ENCODE measurements around the gene SORCS1.

Gene SORCS1

DNA sequence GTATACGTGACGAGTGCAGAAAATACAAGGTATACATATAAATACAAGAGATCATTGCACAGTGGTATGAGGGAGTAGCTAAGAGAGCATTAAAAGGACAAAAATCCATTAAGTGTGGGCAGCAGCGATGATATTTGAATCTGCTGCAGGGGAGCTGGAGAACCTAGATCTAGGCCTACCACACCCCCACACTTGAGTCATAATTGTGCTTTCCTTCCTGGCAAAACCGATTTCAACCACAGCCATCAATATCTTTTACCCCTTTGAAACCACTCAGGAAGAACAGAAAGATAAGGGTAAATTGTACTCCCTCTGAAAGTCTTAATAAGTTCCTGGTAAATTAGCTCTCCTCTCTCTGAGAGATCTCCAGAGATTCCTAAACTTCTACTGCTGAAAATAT, 345.0 kb downstream of the SORCS1 start:
- no peaks in the 10 kb centered on the region for H3K9me3 ChIP-seq (ENCODE audit: control insufficient read depth, low read depth, low read length)
- H3K9ac ChIP-seq (ENCODE audit: low read length), result no peak overlapping the region
- no peaks in the 10 kb centered on the region for H3K27me3 ChIP-seq (ENCODE audit: control insufficient read depth, insufficient read depth, low read length)
- no peaks in the 10 kb centered on the region for H3K36me3 ChIP-seq (ENCODE audit: control insufficient read depth, low read depth, low read length)
- H3K4me1 ChIP-seq (ENCODE audit: control insufficient read depth, low read depth, low read length), result peaks cover 5% of the 10 kb centered on the region
- no peak overlapping the region for H3K27ac ChIP-seq (ENCODE audit: low read length)
- no peak overlapping the region for H3K4me3 ChIP-seq (ENCODE audit: low read length)

DNA sequence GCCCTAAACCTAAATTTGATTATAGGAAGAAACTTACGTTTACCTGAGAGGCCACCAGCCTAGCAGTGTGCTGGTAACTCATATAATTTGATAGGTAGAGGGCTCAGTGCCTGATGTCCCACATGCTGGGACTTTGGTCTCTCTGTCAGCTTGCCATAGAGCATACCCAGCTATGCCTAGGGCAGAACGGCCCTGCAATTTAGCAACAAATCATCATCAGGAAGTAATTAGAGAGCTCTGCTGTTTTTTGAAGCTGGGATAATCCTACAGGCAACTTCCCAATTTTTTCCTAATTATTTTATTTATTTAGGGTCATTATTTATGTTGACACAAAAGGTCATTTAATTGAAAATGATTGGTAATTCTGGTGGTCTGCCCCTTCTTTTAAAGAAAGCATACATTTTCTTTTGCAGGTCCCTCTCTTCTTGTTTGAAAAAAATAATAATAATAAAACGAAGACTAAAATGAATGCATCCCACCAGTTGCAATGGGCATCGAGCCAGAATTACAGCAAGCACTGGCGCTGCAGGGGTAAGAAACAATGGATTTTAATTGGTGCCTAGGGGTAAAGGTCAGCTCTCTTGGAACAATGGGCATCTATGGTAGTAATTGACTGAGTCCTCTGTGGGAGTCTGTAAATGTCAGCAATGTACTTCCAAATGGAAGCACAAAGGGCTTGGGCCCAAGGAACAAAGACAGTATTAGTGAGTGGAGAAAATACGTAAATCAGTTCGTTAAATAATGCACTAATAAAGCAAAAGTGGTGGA, 348.0 kb downstream of the SORCS1 start:
- H3K27me3 ChIP-seq (ENCODE audit: control insufficient read depth, insufficient read depth, low read length), result no peaks in the 10 kb centered on the region
- peaks cover 5% of the 10 kb centered on the region for H3K4me1 ChIP-seq (ENCODE audit: control insufficient read depth, low read depth, low read length)
- H3K4me3 ChIP-seq (ENCODE audit: low read length), result no peak overlapping the region
- H3K27ac ChIP-seq (ENCODE audit: low read length), result no peak overlapping the region
- no peak overlapping the region for H3K9ac ChIP-seq (ENCODE audit: low read length)
- no peaks in the 10 kb centered on the region for H3K9me3 ChIP-seq (ENCODE audit: control insufficient read depth, low read depth, low read length)
- H3K36me3 ChIP-seq (ENCODE audit: control insufficient read depth, low read depth, low read length), result no peaks in the 10 kb centered on the region

DNA sequence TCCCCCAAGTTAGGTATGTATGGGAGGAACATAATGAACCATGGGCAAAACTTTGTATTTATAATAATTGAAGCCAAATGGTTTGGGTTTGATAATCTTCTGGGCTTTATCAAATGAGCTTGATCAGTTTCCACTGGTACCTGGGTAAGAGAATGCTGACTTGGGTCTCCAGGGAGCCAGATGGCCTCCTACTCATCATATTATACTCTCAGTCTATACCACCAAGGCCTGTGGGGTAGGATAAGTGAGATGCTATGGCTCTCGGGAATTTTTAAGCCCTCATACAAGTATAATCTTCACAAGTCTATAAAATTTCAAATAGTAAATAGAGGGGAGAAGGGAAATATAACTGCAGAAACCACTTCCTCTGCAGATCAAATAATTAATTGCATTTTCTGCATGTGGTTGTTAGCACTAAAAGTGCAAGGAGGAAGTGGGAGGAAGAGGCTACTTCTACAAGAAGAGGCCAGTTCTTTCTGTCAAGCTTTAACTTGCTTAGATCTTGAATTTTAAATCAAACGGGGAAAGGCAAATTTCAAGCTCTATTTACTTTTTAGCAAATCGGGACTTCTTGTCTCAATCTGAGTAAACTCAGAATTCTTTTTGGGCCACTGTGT, 349.0 kb downstream of the SORCS1 start:
- no peak overlapping the region for H3K27ac ChIP-seq (ENCODE audit: low read length)
- H3K27me3 ChIP-seq (ENCODE audit: control insufficient read depth, insufficient read depth, low read length), result no peaks in the 10 kb centered on the region
- no peaks in the 10 kb centered on the region for H3K9me3 ChIP-seq (ENCODE audit: control insufficient read depth, low read depth, low read length)
- H3K4me3 ChIP-seq (ENCODE audit: low read length), result no peak overlapping the region
- peaks cover 5% of the 10 kb centered on the region for H3K4me1 ChIP-seq (ENCODE audit: control insufficient read depth, low read depth, low read length)
- no peaks in the 10 kb centered on the region for H3K36me3 ChIP-seq (ENCODE audit: control insufficient read depth, low read depth, low read length)
- no peak overlapping the region for H3K9ac ChIP-seq (ENCODE audit: low read length)

DNA sequence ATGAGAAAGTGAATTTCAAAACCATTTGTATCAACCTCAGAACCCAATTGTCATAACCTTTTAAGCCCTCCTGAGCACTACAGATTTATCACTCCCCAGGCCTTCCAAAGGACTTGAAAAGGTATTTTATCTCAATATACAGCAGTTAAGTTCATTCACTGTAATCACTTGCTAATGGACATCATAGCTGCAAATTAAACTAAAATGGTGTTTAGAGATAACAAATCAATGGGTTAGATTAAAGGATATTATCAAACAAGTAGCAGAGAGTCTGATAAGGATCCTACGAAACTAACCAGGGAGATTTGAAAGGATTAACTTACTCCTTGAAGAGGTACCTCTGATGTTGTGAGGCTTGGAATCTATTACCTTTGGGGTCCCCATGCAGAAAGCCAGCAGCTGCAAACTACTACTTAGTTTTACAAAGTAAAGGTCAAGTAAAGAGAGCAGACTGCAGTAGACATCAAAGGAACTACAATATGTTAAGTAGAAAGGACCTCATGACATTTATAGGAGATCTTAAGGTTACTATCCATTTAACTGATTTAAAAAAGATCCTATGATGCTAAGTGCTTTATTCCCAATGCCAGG, 359.4 kb downstream of the SORCS1 start:
- H3K9ac ChIP-seq (ENCODE audit: low read length), result no peak overlapping the region

DNA sequence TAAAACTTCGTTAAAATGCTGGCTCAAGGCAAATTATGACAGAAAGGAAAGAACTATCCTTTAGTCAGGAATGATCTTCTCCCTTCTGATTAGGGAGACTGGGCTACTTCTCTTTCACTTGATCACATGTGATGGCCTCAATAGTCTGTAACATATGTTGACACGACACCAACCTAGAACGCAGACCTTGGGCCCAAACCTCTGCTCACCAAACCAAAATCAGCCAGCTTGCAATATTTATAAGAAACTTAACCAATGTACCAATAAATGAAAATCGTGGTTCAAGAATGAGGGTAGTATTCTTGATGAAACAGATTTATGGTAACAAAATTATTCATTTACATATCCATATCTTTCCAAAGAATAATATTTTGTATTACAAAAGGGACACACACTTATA, 361.6 kb downstream of the SORCS1 start:
- H3K9ac ChIP-seq (ENCODE audit: low read length), result no peak overlapping the region
- H3K27ac ChIP-seq (ENCODE audit: low read length), result no peak overlapping the region
- H3K27me3 ChIP-seq (ENCODE audit: control insufficient read depth, insufficient read depth, low read length), result no peaks in the 10 kb centered on the region
- no peaks in the 10 kb centered on the region for H3K4me1 ChIP-seq (ENCODE audit: control insufficient read depth, low read depth, low read length)
- no peak overlapping the region for H3K4me3 ChIP-seq (ENCODE audit: low read length)
- no peaks in the 10 kb centered on the region for H3K9me3 ChIP-seq (ENCODE audit: control insufficient read depth, low read depth, low read length)
- no peaks in the 10 kb centered on the region for H3K36me3 ChIP-seq (ENCODE audit: control insufficient read depth, low read depth, low read length)

More for the DNA sequence above, 359.4 kb downstream of the SORCS1 start:
- H3K27ac ChIP-seq (ENCODE audit: low read length), result no peak overlapping the region
- no peak overlapping the region for H3K4me3 ChIP-seq (ENCODE audit: low read length)
- no peaks in the 10 kb centered on the region for H3K9me3 ChIP-seq (ENCODE audit: control insufficient read depth, low read depth, low read length)
- H3K27me3 ChIP-seq (ENCODE audit: control insufficient read depth, insufficient read depth, low read length), result no peaks in the 10 kb centered on the region
- H3K4me1 ChIP-seq (ENCODE audit: control insufficient read depth, low read depth, low read length), result no peaks in the 10 kb centered on the region
- H3K36me3 ChIP-seq (ENCODE audit: control insufficient read depth, low read depth, low read length), result no peaks in the 10 kb centered on the region

DNA sequence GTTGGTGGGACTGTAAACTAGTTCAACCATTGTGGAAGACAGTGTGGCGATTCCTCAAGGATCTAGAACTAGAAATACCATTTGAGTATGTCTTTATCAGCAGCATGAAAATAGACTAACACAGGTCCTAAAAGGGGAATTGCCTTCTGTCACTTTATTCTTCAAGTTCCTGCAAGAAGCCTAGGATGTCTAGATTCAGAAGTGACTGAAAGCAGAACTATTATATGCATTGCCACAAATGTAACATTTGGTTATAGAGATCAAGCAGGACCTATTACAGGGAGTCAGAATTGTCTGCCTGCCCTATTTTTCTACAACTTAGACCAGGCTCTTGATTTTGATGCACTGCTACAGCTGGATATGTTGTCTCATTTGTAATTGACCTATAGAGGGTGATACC, 364.7 kb downstream of the SORCS1 start:
- H3K27ac ChIP-seq (ENCODE audit: low read length), result no peak overlapping the region
- no peaks in the 10 kb centered on the region for H3K9me3 ChIP-seq (ENCODE audit: control insufficient read depth, low read depth, low read length)
- no peaks in the 10 kb centered on the region for H3K27me3 ChIP-seq (ENCODE audit: control insufficient read depth, insufficient read depth, low read length)
- no peak overlapping the region for H3K9ac ChIP-seq (ENCODE audit: low read length)
- no peak overlapping the region for H3K4me3 ChIP-seq (ENCODE audit: low read length)
- H3K36me3 ChIP-seq (ENCODE audit: control insufficient read depth, low read depth, low read length), result no peaks in the 10 kb centered on the region
- no peaks in the 10 kb centered on the region for H3K4me1 ChIP-seq (ENCODE audit: control insufficient read depth, low read depth, low read length)

DNA sequence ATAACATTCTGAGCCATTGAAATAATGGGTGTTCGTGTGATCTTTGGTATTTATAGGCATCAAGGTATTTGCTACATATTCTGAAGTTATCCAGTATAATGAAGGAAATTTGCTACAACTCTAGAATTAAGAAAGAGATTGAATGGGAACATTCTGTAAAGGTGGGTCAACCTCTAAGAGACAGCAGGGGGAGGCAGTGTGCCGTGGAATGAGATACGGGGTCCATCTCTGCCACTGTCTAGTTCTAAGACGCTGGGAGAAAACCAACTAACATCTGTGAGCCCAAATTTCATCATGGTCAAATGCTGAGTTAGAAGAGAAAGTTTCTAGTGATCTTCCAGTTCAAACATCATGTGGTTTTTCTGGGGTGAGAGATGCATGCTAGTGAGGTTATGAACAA, 368.9 kb downstream of the SORCS1 start:
- Histone ChIP-seq H3K4me3 (ENCODE audit: low read length) (no peak overlapping the region), H3K27me3 (ENCODE audit: control insufficient read depth, insufficient read depth, low read length) (no peaks in the 10 kb centered on the region), H3K4me1 (ENCODE audit: control insufficient read depth, low read depth, low read length) (peaks cover 9% of the 10 kb centered on the region), H3K9ac (ENCODE audit: low read length) (no peak overlapping the region), H3K27ac (ENCODE audit: low read length) (no peak overlapping the region), H3K36me3 (ENCODE audit: control insufficient read depth, low read depth, low read length) (no peaks in the 10 kb centered on the region), H3K9me3 (ENCODE audit: control insufficient read depth, low read depth, low read length) (no peaks in the 10 kb centered on the region)

DNA sequence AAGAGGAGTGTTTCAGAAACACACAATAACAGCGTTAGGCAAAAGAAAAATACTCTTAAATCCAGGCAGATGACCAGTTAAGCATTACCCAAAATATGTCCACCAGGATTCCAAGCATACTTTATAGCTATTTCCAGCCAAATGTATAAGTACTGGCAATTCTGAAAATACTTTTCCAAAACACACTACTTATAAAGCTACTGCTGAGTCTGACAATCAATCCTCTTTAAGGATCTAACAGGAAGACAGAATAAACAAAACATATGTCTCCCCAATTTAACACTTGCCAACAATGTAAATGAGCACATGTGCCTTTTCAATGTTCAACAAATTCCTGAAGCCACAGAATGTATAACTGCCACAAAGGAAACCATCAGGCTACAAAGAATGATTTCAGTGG, 370.9 kb downstream of the SORCS1 start:
- H3K4me1 ChIP-seq (ENCODE audit: control insufficient read depth, low read depth, low read length), result peaks cover 9% of the 10 kb centered on the region
- no peaks in the 10 kb centered on the region for H3K27me3 ChIP-seq (ENCODE audit: control insufficient read depth, insufficient read depth, low read length)
- no peak overlapping the region for H3K27ac ChIP-seq (ENCODE audit: low read length)
- no peaks in the 10 kb centered on the region for H3K36me3 ChIP-seq (ENCODE audit: control insufficient read depth, low read depth, low read length)
- no peak overlapping the region for H3K9ac ChIP-seq (ENCODE audit: low read length)
- no peak overlapping the region for H3K4me3 ChIP-seq (ENCODE audit: low read length)
- H3K9me3 ChIP-seq (ENCODE audit: control insufficient read depth, low read depth, low read length), result no peaks in the 10 kb centered on the region

DNA sequence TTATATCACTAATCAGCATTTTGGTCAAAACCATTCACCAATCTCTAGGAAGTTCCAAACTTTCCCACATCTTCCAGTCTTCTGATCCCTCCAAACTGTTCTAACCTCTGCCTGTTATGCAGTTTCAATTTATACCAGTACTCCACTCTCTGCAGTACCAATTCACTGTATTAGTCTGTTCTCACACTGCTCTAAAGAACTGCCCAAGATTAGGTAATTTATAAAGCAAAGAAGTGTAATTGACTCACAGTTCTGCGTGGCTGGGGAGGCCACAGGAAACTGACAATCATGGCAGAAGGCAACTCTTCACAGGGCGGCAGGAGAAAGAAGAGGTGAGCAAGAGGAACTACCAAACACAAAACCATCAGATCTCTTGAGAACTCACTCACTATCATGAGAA, 374.9 kb downstream of the SORCS1 start:
- no peaks in the 10 kb centered on the region for H3K9me3 ChIP-seq (ENCODE audit: control insufficient read depth, low read depth, low read length)
- H3K4me3 ChIP-seq (ENCODE audit: low read length), result no peak overlapping the region
- H3K27me3 ChIP-seq (ENCODE audit: control insufficient read depth, insufficient read depth, low read length), result no peaks in the 10 kb centered on the region
- no peaks in the 10 kb centered on the region for H3K36me3 ChIP-seq (ENCODE audit: control insufficient read depth, low read depth, low read length)
- H3K4me1 ChIP-seq (ENCODE audit: control insufficient read depth, low read depth, low read length), result peaks cover 9% of the 10 kb centered on the region
- H3K27ac ChIP-seq (ENCODE audit: low read length), result no peak overlapping the region
- H3K9ac ChIP-seq (ENCODE audit: low read length), result no peak overlapping the region

DNA sequence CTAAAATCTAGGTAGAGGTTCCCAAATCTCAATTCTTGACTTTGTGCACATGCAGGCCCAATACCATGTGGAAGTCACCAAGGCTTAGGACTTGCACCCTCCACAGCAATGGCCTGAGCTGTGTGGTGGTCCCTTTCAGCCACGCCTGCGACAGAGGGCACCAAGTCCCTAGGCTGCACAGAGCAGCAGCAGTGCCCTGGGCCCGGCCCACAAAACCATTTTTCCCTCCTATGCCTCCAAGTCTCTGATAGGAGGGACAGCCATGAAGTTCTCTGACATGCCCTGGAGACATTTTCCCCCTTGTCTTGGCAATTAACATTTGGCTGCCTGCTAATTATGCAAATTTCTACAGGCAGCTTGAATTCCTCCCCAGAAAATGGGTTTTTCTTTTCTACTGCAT, 375.5 kb downstream of the SORCS1 start:
- Histone ChIP-seq H3K27ac (ENCODE audit: low read length) (no peak overlapping the region), H3K27me3 (ENCODE audit: control insufficient read depth, insufficient read depth, low read length) (no peaks in the 10 kb centered on the region), H3K4me1 (ENCODE audit: control insufficient read depth, low read depth, low read length) (peaks cover 9% of the 10 kb centered on the region), H3K9ac (ENCODE audit: low read length) (no peak overlapping the region), H3K4me3 (ENCODE audit: low read length) (no peak overlapping the region), H3K36me3 (ENCODE audit: control insufficient read depth, low read depth, low read length) (no peaks in the 10 kb centered on the region), H3K9me3 (ENCODE audit: control insufficient read depth, low read depth, low read length) (no peaks in the 10 kb centered on the region)

DNA sequence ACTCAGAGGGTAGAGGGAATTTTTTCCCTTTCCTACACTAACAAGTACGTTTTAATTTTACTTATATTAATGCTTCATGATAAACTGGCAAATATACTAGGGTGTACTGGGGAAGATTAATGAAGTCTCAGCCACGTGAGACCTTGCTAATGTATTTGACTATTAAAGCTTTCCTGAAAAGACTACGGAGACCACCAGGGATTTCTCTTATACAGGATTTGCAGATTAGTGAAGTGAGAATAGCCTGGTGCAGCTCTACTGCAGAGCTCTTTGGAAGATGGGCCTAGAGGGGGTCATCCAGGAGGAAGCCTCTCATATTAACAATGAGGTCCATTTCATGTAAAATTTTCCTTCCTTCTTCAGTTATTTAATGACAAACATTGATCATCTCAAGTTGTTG, 379.0 kb downstream of the SORCS1 start:
- no peak overlapping the region for H3K4me3 ChIP-seq (ENCODE audit: low read length)
- H3K9me3 ChIP-seq (ENCODE audit: control insufficient read depth, low read depth, low read length), result no peaks in the 10 kb centered on the region
- no peak overlapping the region for H3K9ac ChIP-seq (ENCODE audit: low read length)
- H3K27ac ChIP-seq (ENCODE audit: low read length), result no peak overlapping the region
- no peaks in the 10 kb centered on the region for H3K4me1 ChIP-seq (ENCODE audit: control insufficient read depth, low read depth, low read length)
- no peaks in the 10 kb centered on the region for H3K36me3 ChIP-seq (ENCODE audit: control insufficient read depth, low read depth, low read length)
- no peaks in the 10 kb centered on the region for H3K27me3 ChIP-seq (ENCODE audit: control insufficient read depth, insufficient read depth, low read length)

DNA sequence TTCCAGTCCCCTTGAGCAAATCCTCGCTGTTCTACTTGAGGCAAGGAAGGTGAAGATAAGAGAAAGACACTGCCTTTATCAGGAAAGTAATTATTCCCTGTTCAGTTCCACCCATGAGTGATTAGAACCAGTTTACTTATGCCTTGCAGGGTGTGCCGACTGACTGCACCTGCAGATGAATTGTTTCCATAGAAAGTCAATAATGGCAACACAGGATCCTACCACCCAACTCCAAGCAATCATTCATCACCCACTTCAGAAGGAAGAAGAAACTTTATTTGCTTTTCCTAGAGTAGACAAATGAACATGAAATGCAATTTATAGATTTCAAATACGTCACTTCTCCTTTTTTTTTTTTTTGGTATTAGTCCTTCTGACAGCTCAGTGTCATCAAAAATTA, 383.9 kb downstream of the SORCS1 start:
- Histone ChIP-seq H3K36me3 (ENCODE audit: control insufficient read depth, low read depth, low read length) (no peaks in the 10 kb centered on the region), H3K27ac (ENCODE audit: low read length) (no peak overlapping the region), H3K4me1 (ENCODE audit: control insufficient read depth, low read depth, low read length) (peaks cover 4% of the 10 kb centered on the region), H3K9me3 (ENCODE audit: control insufficient read depth, low read depth, low read length) (no peaks in the 10 kb centered on the region), H3K27me3 (ENCODE audit: control insufficient read depth, insufficient read depth, low read length) (no peaks in the 10 kb centered on the region), H3K4me3 (ENCODE audit: low read length) (no peak overlapping the region), H3K9ac (ENCODE audit: low read length) (no peak overlapping the region)
